SIG-M5 treated with dmso at 0.1 percent for 504 hours (cell line): ENCODE results near the gene HERC5.
"Not testable (repeated sequence)": the region's sequence is repeated elsewhere in the genome, so short reads cannot be mapped to it uniquely, and the experiment has no call there.

Experiments
- DNase-seq: peaks from one replicate; lab custom pipeline; 2025; ENCODE audit not compliant: unreplicated experiment; lab: John Stamatoyannopoulos, UW

Gene HERC5

DNA sequence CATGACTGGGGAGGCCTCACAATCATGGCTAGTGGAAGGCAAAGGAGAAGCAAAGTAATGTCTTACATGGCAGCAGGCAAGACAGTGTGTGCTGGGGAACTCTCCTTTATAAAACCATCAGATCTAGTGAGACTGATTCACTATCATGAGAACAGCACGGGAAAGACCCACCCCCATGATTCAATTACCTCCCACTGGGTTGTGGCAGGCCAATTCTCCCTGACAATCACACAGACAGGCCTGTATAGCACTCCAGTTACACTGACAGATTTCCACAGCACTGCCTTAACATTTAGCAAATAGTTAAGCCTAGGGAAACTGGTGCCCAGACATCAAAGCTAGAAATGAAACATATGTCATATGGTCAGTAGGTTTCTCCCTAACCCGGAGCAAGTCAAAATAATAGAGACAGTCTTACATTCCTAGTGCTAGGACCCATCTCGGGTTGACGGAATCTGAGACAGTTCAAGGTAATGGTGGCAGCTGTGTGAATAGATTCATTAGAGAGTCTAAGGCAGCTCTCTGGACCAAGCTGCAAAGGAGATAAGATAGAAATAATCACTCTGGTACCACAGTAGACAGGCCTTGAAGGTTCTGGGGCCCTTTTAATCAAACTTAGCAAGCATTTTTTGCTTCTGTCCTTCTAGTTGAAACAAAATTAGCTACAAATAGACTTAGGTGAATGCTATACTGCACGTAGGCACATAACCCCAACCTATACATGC lies 9.4 kb upstream of the HERC5 start:
- DNase-seq, result no peak

DNA sequence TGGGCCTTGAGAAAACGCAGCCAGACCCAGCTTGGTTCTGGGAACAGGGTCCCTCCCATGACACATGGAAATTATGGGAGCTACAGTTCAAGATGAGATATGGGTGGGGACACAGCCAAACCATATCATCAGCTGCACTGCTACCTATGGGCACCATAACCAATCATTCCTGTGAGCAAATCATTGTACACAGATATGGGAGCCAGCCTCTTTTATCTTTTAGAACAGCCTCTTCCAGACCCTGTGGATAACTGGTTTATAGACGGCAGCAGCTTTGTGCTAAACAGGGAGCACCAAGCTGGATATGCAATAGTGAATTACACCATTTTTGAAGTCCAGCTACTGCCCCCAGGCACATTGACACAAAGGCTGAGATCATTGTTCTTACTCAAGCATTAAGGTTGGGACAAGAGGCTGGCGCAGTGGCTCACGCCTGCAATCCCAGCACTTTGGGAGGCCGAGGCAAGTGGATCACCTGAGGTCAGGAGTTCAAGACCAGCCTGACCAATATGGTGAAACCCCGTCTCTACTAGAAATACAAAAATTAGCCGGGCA lies 8.6 kb upstream of the HERC5 start:
- DNase-seq, result not testable (repeated sequence)

DNA sequence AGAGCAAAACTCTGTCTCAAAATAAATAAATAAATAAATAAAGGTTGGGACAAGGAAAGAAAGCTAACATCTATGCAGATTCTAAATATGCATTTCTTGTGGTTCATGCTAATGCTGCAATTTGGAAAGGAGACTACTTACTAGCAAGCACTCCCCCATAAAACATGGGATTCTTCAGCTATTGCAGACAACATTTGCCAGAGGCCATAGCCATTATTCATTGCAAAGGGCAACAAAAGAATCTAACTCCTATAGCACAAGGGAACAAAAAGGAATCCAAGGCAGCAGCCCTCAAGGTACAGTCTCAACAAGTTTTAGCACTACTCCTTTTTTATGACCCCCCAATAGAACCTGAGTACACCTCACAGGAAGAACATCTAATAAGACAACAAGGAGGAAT lies 8.0 kb upstream of the HERC5 start:
- no peak for DNase-seq

DNA sequence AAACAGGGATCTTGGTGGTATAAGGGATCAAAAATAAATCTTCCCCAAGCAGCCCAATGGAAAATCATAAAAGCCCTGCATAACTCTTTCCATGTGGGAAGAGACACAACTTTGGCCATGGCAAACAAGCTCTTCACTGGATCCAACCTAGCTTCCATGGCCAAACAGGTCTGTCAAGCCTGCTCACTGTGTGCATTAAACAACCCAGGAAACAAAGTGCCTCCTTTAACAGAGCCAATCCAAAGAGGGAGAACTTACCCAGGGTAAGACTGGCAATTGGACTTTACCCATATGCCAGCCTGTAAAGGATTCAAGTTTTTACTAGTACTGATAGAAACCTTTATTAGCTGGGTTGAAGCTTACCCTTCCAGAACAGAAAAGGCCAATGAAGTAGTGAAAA lies 7.6 kb upstream of the HERC5 start:
- no peak for DNase-seq

DNA sequence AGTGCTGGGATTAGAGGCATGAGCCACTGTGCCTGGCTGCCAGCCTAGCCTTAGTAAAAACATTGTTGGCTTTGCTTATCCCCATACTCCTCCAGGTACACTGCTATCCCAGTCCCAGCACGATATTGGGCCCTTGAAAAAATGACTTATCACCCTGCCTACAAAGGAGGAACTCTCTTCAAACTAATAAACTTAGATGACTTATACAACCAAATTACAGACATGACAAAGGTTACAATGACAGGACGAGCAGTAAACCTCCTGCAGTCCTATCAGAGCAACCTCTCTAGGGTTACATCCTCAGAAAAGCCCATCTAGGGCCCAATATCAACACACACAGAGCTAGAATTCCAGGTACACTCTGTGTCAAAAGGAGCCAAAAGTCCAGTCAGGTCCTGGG lies 5.7 kb upstream of the HERC5 start:
- DNase-seq, result no peak

DNA sequence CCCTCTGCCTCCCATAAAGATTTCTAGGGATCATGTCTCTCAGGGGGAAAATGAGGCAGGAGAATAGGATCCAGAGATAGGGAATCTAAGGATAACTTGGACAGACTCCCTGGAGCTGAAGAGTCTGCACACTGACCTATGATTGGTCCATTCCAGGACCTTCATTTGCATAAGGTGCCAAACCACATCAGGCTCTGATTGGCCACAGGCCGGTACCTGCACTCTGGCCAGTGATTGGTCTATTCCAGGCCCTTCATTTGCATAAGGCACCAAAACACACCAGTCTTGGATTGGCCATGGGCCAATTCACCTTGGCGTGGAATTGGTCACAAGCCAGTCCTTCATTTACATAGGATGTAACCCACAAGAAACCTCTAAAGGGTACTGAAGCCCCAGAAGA lies 4.0 kb upstream of the HERC5 start:
- no peak for DNase-seq

DNA sequence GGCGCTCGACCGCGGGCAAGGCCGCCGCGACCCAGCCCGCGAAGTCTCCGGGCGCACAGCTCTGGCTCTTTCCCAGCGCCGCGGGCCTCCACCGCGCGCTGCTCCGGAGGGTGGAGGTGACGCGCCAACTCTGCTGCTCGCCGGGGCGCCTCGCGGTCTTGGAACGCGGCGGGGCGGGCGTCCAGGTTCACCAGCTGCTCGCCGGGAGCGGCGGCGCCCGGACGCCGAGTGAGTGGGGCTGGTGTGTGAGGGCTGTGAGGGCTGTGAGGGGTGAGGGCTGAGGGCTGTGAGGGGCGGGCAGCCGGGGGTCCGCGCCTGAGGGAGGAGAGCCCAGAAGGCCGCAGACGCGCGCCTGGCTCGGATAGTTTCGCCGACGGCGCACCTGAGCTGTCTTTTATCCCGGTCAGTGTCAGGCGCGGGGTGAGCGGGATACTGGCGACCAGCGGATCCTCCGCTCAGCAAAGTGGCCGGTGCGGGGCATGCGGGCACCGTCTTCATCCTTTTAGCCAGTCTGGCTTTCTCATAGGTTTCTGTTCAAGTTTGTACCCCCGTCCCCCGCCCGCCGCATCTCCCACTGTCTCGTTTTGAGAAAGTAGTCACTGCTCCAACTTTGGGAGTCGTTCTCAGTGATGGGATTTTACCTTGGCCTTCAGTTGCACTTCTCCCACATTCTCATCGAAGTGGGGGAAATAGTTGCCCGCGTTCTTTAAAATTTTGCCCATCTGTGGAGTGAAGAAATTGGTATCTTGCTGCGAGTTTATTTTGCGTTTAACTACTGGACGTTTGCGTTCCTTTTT lies 586 bp downstream of the HERC5 start:
- DNase-seq, result no peak

DNA sequence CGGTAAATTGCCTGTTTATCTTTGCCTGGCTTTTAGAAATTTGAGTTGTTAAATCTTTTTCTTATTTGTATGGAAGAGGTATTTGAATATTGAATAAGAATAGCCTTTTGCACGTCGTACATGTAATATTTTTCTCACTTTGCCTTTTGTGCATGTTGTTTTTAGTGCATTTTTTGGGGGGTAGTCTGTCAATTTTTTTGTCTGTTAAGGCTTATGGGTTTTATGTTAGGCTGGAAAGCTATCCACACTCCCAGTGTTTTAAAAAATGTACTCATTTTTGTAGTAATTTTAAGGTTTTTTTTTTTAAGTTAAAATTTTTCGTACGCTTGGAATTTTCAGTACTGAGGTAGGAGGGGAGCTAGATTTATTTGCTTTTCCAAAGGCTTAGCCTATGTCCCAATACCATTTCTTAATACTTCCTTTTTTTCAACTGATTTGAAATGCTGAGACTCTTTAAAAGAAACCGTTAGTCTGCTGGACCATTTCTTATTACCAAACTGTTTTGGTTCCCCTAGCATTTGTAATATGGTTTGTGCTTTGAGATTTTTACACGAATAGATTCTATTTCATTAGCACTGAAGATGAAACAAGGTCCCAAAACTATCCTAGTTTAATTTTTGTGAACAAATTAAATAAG lies 1.3 kb downstream of the HERC5 start:
- peak; percentile 70 for DNase-seq

DNA sequence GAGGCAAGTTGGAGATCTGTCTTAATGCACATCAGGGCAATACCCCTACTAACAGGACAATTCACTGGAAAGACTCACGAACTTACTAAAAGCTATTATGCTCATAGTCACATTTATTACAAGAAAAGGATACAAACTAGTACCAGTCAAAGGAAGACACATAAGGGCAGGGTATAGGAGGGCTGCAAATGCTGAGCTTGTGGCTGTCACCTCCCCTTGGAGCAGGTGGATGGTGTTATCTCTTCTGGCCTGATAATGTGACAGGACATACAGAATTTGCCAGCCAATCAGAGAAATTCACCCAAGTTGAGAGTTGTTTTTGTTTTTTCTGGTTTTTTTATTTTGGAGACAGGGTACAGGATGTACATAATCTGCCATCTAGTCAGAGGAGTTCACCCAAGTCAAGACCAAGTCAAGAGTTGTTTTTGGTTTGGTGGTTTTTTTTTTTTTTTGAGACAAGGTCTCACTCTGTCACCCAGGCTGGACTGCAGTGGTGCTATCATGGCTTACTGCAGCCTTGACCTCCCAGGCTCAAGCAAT lies 8.8 kb downstream of the HERC5 start:
- no peak for DNase-seq

DNA sequence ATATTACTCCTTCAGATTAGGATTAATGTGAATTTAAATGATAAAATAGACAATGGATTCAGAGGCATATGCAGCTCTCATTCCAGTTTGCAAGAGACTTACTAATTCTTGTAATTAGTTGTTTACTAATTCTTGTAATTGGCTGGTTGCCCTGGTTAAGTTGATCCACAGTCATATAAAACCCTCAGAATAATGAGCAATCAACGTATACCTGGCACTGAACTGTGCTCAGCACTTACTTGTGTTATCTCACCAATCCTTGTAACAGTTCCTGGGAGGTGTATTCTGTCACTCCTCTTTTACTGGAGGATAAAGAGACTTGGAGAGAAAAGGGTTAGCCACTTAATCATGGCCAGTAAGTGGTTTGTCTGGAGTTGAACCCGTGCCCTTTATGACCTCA lies 10.5 kb downstream of the HERC5 start:
- no peak for DNase-seq

DNA sequence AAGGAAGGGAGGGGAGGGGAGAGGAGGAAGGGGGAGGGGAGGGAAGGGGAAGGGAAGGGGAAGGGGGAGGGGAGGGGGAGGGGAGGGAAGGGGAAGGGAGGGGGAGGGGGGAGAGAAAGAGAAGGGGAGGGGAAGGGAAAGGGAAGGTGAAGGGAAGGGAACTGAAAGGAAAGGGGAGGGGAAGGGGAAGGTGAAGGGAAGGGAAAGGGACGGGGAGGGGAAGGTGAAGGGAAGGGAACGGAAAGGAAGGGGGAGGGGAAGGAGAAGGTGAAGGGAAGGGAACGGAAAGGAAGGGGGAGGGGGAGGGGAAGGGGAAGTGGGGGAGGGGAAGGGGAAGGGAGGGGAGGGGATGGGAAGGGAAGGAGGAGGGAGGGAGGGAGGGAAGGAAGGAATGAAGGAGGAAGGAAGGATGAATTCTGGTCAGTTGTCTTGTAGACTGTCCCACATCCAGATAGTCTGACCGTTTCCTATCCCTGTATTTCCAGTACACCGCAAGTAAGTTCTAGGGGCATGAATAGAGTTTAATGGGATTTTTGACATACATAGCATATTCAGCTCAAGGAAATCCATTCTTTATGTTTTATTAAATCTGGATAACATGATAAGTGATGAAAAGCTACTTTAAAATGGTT lies 20.4 kb downstream of the HERC5 start:
- DNase-seq, result no peak

DNA sequence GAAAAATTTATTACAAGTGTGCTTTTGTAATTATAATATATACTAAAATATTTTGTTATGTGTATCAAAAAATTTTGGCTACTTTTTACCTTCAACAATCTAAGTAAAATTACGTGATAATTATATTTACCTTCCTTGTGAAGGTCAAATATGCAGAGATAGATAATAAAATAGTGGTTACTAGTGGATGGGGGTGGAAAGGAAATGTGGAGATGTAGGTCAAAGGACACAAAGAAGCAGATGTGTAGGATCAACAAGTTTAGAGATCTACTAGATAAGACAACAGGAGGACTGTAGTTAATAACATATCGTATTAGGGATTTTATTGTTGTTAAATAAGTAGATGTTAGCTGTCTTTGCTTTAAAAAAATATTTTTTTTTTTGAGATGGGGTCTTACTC lies 21.3 kb downstream of the HERC5 start:
- DNase-seq, result no peak

DNA sequence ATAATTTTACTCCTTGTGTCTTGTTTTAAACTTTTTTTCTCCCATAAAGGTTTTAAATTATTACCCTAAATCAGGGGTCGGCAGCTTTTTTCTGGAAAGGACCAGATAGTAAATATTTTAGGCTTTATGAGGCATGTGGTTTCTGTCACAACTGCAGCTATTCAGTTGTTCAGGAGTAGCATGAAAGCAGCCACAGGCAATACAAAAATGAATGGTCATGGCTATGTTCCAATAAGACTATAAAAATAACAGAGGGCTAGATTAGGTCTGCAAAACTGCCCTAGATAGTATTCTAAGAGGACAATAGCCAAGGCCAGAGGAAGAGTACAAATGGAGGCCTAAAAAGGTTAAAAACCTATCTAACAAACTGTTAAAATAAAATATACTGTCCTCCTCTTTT lies 24.6 kb downstream of the HERC5 start:
- no peak for DNase-seq

DNA sequence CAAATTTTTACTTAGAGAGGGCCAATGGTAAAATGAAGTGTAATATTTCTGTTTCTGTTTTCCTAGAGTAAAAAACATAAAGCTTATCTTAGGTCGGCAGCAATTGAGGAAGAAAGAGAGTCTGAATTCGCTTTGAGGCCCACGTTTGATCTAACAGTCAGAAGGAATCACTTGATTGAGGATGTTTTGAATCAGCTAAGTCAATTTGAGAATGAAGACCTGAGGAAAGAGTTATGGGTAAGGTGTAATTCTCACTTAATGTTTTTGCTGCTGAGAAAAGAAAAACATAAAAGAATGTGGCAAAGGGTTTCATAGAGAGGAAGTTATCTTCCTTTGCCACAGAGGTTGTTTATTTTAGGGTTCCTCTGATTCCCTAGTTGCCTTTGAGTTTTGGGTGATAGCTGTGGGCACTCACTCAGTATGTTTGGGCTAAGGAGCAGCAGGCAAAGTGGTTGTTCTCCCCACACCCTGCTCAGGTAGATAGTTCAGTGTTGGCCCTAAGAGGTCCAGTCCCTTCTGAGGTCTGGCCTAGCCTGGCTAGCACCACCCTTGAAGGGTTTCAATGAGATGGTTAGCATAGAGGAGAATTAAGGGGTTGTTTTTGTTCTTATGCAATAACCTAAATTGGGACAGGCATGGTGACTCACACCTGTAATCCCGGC lies 32.3 kb downstream of the HERC5 start:
- DNase-seq, result no peak

DNA sequence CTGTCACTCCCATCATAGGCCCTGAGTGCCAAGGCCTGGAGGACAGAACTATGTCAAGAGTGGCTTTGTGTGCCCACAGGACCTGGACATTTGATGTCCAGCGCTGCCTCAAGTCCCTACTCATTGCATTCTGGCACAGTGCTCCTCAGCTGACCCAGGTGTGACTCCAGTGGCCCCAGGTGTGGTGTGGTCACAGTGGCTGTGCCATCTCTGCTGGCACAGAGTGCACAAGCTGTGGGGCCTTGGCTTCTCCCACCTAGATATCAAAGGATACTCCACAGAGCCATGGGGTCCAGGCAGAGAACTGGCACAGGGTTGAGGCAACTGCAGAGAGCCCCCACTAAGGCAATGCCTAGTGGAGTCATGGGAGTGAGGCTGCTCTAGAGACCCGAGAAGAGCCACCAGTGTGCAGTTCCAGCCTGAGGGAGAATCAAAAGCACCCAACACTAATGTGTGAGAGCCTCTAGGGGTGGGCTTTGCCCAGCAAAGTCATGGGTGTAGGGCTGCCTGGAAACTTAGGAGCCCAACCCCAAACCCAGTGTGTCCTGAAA lies 41.0 kb downstream of the HERC5 start:
- no peak for DNase-seq

DNA sequence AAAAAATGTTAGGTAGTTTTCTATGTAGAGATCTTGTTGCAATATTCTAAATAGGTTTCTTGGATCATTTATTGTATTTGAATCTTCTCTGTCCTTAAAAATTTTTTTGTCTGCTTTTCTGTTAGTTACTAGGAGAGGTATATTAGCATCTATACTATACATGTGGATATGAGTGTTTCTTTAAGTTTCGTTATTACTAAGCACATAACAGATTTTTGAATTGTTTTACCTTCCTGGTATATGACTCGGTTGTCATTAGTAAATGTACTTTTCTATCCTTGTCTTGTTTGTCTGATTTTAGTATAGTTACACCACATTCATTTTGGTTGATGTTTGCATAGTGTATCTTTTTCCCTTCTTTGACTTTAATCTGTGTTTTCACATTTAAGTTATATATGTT lies 46.4 kb downstream of the HERC5 start:
- DNase-seq, result no peak

DNA sequence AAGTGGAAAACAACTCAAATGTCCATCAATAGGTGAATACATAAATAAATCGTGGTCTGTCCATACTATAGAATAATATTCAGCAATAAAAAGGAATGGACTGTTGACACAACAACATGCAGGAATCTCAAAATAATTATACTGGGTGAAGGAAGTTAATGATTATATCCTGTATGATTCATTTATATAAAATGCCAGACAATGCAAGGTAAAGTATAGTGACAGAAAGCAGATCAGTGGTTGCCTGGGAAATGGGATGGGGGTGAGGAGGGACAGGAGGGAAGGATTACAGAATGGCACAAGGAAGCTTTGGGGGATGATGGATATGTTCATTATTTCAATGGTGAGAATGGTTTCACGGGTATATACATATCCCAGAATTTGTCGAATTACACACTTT lies 54.3 kb downstream of the HERC5 start:
- no peak for DNase-seq

DNA sequence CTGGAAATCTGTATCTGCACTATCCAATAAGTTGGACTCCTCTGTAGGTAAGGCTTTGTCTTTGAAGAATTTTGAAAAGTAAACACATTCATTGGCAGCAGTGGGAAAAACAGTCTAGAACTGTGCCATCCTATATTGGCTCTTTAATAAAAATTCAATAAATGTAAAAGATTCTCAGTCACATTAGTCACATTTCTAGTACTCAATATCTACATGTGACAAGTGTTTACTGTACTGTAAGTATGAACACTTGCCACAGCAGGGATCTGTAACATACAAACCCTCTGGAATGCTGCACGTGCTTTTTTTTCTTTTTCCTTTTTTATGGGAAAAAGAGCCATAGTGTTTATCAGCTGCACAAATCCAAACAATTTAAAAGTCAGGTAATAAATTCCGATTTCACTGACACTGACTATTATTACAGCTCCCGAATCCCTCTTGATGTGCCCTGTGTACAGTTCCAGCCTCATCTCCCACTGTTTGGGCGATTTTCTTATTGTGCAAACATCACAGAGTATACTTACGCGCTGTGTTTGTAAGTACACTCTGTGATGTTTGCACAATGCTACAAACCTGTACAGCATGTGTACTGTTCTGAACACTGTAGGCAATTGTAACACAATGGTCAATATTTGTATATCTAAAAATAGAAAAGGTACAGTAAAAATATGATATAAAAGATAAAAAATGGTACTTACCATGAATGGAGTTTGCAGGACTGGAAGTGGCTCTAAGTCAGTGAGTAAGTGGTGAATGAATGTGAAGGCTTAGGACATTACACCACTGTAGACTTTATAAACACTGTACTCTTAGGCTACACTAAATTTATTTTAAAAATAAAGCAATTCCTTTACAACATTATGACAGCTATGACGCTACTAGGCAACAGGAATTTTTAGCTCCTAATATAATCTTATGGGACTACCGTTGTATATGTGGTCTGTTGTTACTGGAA lies 57.9 kb downstream of the HERC5 start:
- peak; percentile 9 for DNase-seq

DNA sequence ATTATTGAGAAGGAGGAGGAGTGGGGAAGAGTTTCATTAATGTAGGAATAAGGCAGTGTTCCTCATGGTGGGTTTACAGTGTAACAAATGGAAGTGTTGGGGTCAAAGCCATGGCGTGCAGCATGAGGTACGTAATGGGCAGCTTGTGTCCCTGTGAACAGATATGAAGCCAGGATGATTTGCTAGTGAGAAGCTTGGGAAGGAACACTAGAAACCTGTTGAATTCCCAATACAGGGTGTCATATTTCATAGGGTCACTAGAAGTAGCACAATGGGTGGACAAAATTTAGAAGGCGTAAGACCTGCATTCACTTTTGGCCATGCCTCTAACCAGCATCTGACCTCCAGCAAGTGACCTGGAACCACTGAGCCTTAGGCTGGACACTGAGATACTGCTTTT lies 59.8 kb downstream of the HERC5 start:
- DNase-seq, result no peak
